Gastrocnemius medialis (tissue), 4 donors: ENCODE results near the gene FAM131B. TPM values are rescaled to one million over a fixed set of nuclear protein-coding genes. Genes with fewer than 3 reads are reported as not detected.

ENCODE experiments used
- ATAC-seq, 2 donors: fragments of 150-250 bp; one replicate each; pipeline ENCODE4 v1.9.1; 2016
- DNase-seq, 2 donors: peaks; one replicate each; pipeline ENCODE4 v3.0.0-alpha.2; 2019
- H3K27ac ChIP-seq, 4 donors: fragments of 200-600 bp; sonication (generic); 1 replicate in 1 of 4; 2 replicates in 3 of 4; pipeline ENCODE4 v1.5.1; 2016 to 2018; ENCODE audit warnings: mild to moderate bottlenecking in 2 of 4, moderate library complexity in 1 of 4
- H3K27me3 ChIP-seq, 3 donors: fragments of 200-600 bp; sonication (generic) in 2 of 3; 1 replicate in 1 of 3; 2 replicates in 2 of 3; pipeline versions ENCODE4 v1.5.1 to v1.6.0; 2016 to 2019; ENCODE audit warnings: mild to moderate bottlenecking in 1 of 3, moderate library complexity in 1 of 3
- H3K36me3 ChIP-seq, 2 donors: fragments of 200-600 bp; sonication (generic) in 1 of 2; one replicate each; pipeline ENCODE4 v1.5.1; 2017 to 2018
- H3K4me1 ChIP-seq, 2 donors: fragments of 200-600 bp; sonication (generic) in 1 of 2; one replicate each; pipeline ENCODE4 v1.5.1; 2016 to 2017; ENCODE audit warnings: mild to moderate bottlenecking in 2 of 2
- H3K4me3 ChIP-seq, 4 donors: fragments of 200-600 bp; sonication (generic) in 3 of 4; 1 replicate in 1 of 4; 2 replicates in 3 of 4; pipeline ENCODE4 v1.5.1; 2016 to 2019; ENCODE audit warnings: mild to moderate bottlenecking in 2 of 4
- H3K9me3 ChIP-seq, 3 donors: fragments of 200-600 bp; sonication (generic) in 2 of 3; 1 replicate in 1 of 3; 2 replicates in 2 of 3; pipeline ENCODE4 v1.5.1; 2016 to 2019
- CTCF ChIP-seq, 5 experiments: fragments of 450-650 bp in 3 of 5; fragments of 200-600 bp in 2 of 5; sonication (generic) in 2 of 5; IDR thresholded peaks in 4 of 5; conservative IDR thresholded peaks in 1 of 5; 1 replicate in 4 of 5; 2 replicates in 1 of 5; pipeline ENCODE4 v1.5.1; 2016 to 2019; ENCODE audit warnings: antibody characterized with exemption in 5 of 5, mild to moderate bottlenecking in 3 of 5, moderate library complexity in 3 of 5
- POLR2A ChIP-seq, 2 donors: fragments of 450-650 bp; IDR thresholded peaks; one replicate each; pipeline ENCODE4 v1.6.1; 2017; ENCODE audit warnings: antibody characterized with exemption in 2 of 2, mild to moderate bottlenecking in 2 of 2, moderate library complexity in 2 of 2
- in situ Hi-C, 4 donors: fragments of 200-750 bp; cut with MboI; loops; one replicate each; pipeline versions ENCODE4 v1.15.0 to v1.8.0; 2017; ENCODE audit warnings: low sequenced_read_pairs in 4 of 4
- intact Hi-C: fragments of 100-400 bp; cut with DNase I; formaldehyde crosslinking; loops from one replicate; pipeline ENCODE4 v1.15.1; 2023; ENCODE audit warnings: low total_unique reads
- microRNA-seq, 2 donors: library from miRNA; unstranded; fragments of <30 nt; microRNA quantifications; one replicate each; pipeline ENCODE4, GENCODE V29; 2016; ENCODE audit warnings: borderline replicate concordance in 2 of 2
- total RNA-seq, 4 donors: library from RNA; depleted of rRNA; stranded (reverse); fragments of >200 nt; gene quantifications; one replicate each; pipeline versions ENCODE4 v1.1.0 to v1.2.3, GENCODE V29; 2016

The FAM131B gene
- total RNA-seq, 4 donors from 2014 or later, result 0.33 to 1.2 (median 0.38) TPM; not detected in 1

DNA sequence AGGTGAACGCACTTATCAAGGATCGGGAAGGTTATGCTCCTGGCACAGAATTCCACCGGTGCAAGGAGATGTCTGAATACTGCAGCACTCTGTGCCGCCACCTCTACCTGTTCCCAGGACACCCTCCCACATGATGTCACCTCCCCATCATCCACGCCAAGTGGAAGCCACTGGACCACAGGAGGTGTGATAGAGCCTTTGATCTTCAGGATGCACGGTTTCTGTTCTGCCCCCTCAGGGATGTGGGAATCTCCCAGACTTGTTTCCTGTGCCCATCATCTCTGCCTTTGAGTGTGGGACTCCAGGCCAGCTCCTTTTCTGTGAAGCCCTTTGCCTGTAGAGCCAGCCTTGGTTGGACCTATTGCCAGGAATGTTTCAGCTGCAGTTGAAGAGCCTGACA lies 57.6 kb downstream of the FAM131B start:
- intact Hi-C loops, result loop anchor here (1.0 kb wide), 1 partner anchor 65 kb away; no protein-coding TSS in a partner anchor
- H3K36me3 ChIP-seq, result peaks cover 0 to 66% of the 10 kb centered on the region in 2 donors
- H3K9me3 ChIP-seq, result no peaks in the 10 kb centered on the region
- H3K27ac ChIP-seq, result no peak overlapping the region
- no peaks in the 10 kb centered on the region for H3K27me3 ChIP-seq
- no peak overlapping the region for H3K4me3 ChIP-seq
- TF ChIP-seq POLR2A (IDR thresholded peaks at IDR 0.05), result no peak
- TF ChIP-seq CTCF (IDR thresholded peaks at IDR 0.05 in 4 of 5, conservative IDR thresholded peaks at IDR 0.05 in 1 of 5), result no peak
- peaks cover 15 to 18% of the 10 kb centered on the region in 2 donors for H3K4me1 ChIP-seq
- in situ Hi-C loops, result no loop called here
- DNase-seq (no peak), ATAC-seq (no peak)

DNA sequence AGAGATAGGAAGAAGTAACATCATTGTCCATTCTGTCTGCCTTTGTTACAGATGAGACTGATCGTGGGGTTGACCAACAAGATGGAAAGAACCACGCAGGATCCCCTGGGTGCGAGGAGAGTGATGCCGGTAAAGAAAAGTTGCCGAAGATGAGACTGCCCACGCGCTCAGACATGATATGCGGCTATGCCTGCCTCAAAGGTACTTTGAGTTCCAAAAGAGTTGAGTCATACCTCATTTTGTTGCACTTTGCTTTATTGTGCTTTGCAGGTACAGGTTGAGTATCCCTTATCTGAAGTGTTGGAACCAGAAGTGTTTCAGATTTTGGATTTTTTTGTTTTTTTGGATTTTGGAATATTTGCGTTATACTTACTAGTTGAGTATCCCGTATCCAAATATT lies 58.8 kb downstream of the FAM131B start:
- ATAC-seq (no peak), DNase-seq (no peak)
- H3K4me1 ChIP-seq, result peaks cover 10 to 17% of the 10 kb centered on the region in 2 donors
- peaks cover 0 to 68% of the 10 kb centered on the region in 2 donors for H3K36me3 ChIP-seq
- in situ Hi-C loops (no loop called here), intact Hi-C loops (no loop called here)
- no peaks in the 10 kb centered on the region for H3K9me3 ChIP-seq
- H3K4me3 ChIP-seq, result no peak overlapping the region
- H3K27ac ChIP-seq, result no peak overlapping the region
- H3K27me3 ChIP-seq, result no peaks in the 10 kb centered on the region
- TF ChIP-seq POLR2A (IDR thresholded peaks at IDR 0.05) (no peak), CTCF (IDR thresholded peaks at IDR 0.05 in 4 of 5, conservative IDR thresholded peaks at IDR 0.05 in 1 of 5) (no peak)

Small RNA genes lying within 50 kb of the gene (microRNA-seq; reads per million reads assigned to microRNA genes)
- gene MIR6892, result 0 reads per million in 2 donors

Other genes starting within 250 kb of the FAM131B start
- gene PIP, start 230.6 kb downstream of the FAM131B start, total RNA-seq, result not detected
- gene TAS2R39, start 179.3 kb downstream of the FAM131B start, total RNA-seq, result not detected
- not detected for gene TAS2R40, start 140.7 kb downstream of the FAM131B start, total RNA-seq
- 100 to 1,000 TPM in 1 of 4 donors, 10 to 100 TPM in 3; 59.5 to 114 (median 85.0) TPM for gene GSTK1, start 99.3 kb downstream of the FAM131B start, total RNA-seq
- gene TMEM139, start 77.8 kb downstream of the FAM131B start, total RNA-seq, result not detected
- 10 to 100 TPM in 1 of 4 donors, 1 to 10 TPM in 3; 3.1 to 13.9 (median 4.1) TPM for gene CASP2, start 74.4 kb downstream of the FAM131B start, total RNA-seq
- 1 to 10 TPM in 3 of 4 donors, under 1 TPM in 1; 0.92 to 2.9 (median 1.7) TPM for gene CLCN1, start 46.6 kb downstream of the FAM131B start, total RNA-seq
- 10 to 100 TPM; 27.1 to 81.8 (median 43.2) TPM for gene ZYX, start 18.6 kb upstream of the FAM131B start, total RNA-seq
- gene EPHA1, start 46.1 kb upstream of the FAM131B start, total RNA-seq, result not detected
- not detected for gene TAS2R60, start 80.7 kb upstream of the FAM131B start, total RNA-seq
- not detected for gene TAS2R41, start 115.2 kb upstream of the FAM131B start, total RNA-seq
- gene CTAGE15, start 209.1 kb upstream of the FAM131B start, total RNA-seq, result not detected